ENCODE results near the gene ETV7. TPM values are rescaled to one million over a fixed set of nuclear protein-coding genes. Genes with fewer than 3 reads are reported as not detected.

ETV7 gene
- total RNA-seq, 4 donors from 2014 or later: 3.3 to 12.1 (median 9.9) TPM

- Histone ChIP-seq H3K4me3 (no peak overlapping the region), H3K9me3 (no peaks in the 10 kb centered on the region), H3K36me3 (no peaks in the 10 kb centered on the region), H3K4me1 (peaks cover 0 to 19% (median 2%) of the 10 kb centered on the region in 4 donors), H3K27me3 (no peaks in the 10 kb centered on the region), H3K27ac (no peak overlapping the region)
- TF ChIP-seq POLR2A (IDR thresholded peaks at IDR 0.05): no peak
- TF ChIP-seq CTCF (IDR thresholded peaks at IDR 0.05): no peak
- peak; percentile 28 to 86 (median 82) for DNase-seq
Measured at GRCh38 chr6:36349240-36349639, 38.2 kb downstream of the ETV7 start.

- no peak overlapping the region for H3K4me3 ChIP-seq
- H3K4me1 ChIP-seq: peaks cover 0 to 19% (median 2%) of the 10 kb centered on the region in 4 donors
- TF ChIP-seq CTCF (IDR thresholded peaks at IDR 0.05): no peak
- TF ChIP-seq POLR2A (IDR thresholded peaks at IDR 0.05): no peak
- no peaks in the 10 kb centered on the region for H3K36me3 ChIP-seq
- DNase-seq: no peak
- H3K27ac ChIP-seq: peak overlapping the region in 2 of 4 donors; percentile 46 to 68
- no peaks in the 10 kb centered on the region for H3K9me3 ChIP-seq
- no peaks in the 10 kb centered on the region for H3K27me3 ChIP-seq
Measured at GRCh38 chr6:36347621-36348020, 39.8 kb downstream of the ETV7 start.

GRCh38 chr6:36346486-36347273 is 40.8 kb downstream of the ETV7 start:
- Histone ChIP-seq H3K4me1 (peaks cover 0 to 19% (median 2%) of the 10 kb centered on the region in 4 donors), H3K4me3 (no peak overlapping the region), H3K27ac (peak overlapping the region in 1 of 4 donors; percentile 68), H3K27me3 (no peaks in the 10 kb centered on the region), H3K36me3 (no peaks in the 10 kb centered on the region), H3K9me3 (no peaks in the 10 kb centered on the region)
- TF ChIP-seq POLR2A (IDR thresholded peaks at IDR 0.05) (no peak), CTCF (IDR thresholded peaks at IDR 0.05) (no peak)
- no peak for DNase-seq

GRCh38 chr6:36345681-36346466 is 41.6 kb downstream of the ETV7 start:
- Histone ChIP-seq H3K4me3 (no peak overlapping the region), H3K4me1 (peaks cover 0 to 14% (median 2%) of the 10 kb centered on the region in 4 donors), H3K9me3 (no peaks in the 10 kb centered on the region), H3K27ac (no peak overlapping the region), H3K36me3 (no peaks in the 10 kb centered on the region), H3K27me3 (no peaks in the 10 kb centered on the region)
- TF ChIP-seq POLR2A (IDR thresholded peaks at IDR 0.05): no peak
- TF ChIP-seq CTCF (IDR thresholded peaks at IDR 0.05): no peak
- peak in 1 of 3 donors; percentile 8 for DNase-seq

GRCh38 chr6:36343109-36343680 is 44.3 kb downstream of the ETV7 start:
- no peaks in the 10 kb centered on the region for H3K36me3 ChIP-seq
- peaks cover 0 to 24% (median 2%) of the 10 kb centered on the region in 4 donors for H3K4me1 ChIP-seq
- TF ChIP-seq POLR2A (IDR thresholded peaks at IDR 0.05) (no peak), CTCF (IDR thresholded peaks at IDR 0.05) (no peak)
- no peak overlapping the region for H3K4me3 ChIP-seq
- no peaks in the 10 kb centered on the region for H3K9me3 ChIP-seq
- H3K27ac ChIP-seq: no peak overlapping the region
- no peaks in the 10 kb centered on the region for H3K27me3 ChIP-seq
- peak in 1 of 3 donors; percentile 15 for DNase-seq
